ENCODE data around the gene ASPM.

- TF ChIP-seq YY1 (IDR thresholded peaks at IDR 0.05; ENCODE audit: low read depth) = no peak
- TF ChIP-seq JUND (IDR thresholded peaks at IDR 0.05) = no peak
- TF ChIP-seq CTCF (IDR thresholded peaks at IDR 0.05) = no peak
- TF ChIP-seq, protein P1, sequence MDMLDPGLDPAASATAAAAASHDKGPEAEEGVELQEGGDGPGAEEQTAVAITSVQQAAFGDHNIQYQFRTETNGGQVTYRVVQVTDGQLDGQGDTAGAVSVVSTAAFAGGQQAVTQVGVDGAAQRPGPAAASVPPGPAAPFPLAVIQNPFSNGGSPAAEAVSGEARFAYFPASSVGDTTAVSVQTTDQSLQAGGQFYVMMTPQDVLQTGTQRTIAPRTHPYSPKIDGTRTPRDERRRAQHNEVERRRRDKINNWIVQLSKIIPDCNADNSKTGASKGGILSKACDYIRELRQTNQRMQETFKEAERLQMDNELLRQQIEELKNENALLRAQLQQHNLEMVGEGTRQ (IDR thresholded peaks at IDR 0.05; ENCODE audit: borderline replicate concordance, low read depth, low read length) = no peak
- no peak for TF ChIP-seq POLR2AphosphoS5 (IDR thresholded peaks at IDR 0.05; ENCODE audit: low read depth, low read length)
- no peak for TF ChIP-seq RXRA (IDR thresholded peaks at IDR 0.05; ENCODE audit: borderline replicate concordance, low read depth)
- TF ChIP-seq TAF1 (IDR thresholded peaks at IDR 0.05; ENCODE audit: borderline replicate concordance, low read depth, low read length) = no peak
- TF ChIP-seq NFIC (IDR thresholded peaks at IDR 0.05; ENCODE audit: borderline replicate concordance) = no peak
- TF ChIP-seq, protein P2, sequence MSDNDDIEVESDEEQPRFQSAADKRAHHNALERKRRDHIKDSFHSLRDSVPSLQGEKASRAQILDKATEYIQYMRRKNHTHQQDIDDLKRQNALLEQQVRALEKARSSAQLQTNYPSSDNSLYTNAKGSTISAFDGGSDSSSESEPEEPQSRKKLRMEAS (IDR thresholded peaks at IDR 0.05; ENCODE audit: low read depth) = no peak
- no peak for TF ChIP-seq SIN3A (IDR thresholded peaks at IDR 0.05; ENCODE audit: borderline replicate concordance, low read depth, low read length)
- TF ChIP-seq FOXM1 (IDR thresholded peaks at IDR 0.05; ENCODE audit: low read depth) = no peak
- no peak for TF ChIP-seq MEF2A (IDR thresholded peaks at IDR 0.05; ENCODE audit: borderline replicate concordance, low read depth)
These were observed 83.8 kb downstream of the ASPM start for GRCh38 chr1:197062692-197063091.
